ENCODE measurements around the gene UBA52.

GRCh38 chr19:18620902-18621301, 49.2 kb downstream of the UBA52 start:
- TF ChIP-seq CTCF (conservative IDR thresholded peaks at IDR 0.05; ENCODE audit: low read depth, low read length) (no peak), EZH2 (IDR thresholded peaks at IDR 0.05; ENCODE audit: low read length, unreplicated experiment) (no peak), EZH2phosphoT487 (IDR thresholded peaks at IDR 0.05; ENCODE audit: borderline replicate concordance, low read length) (no peak)

Data from PC-3 (cell line).